HFFc6 (cell line): ENCODE results near the gene CACNA2D1. TPM values are rescaled to one million over a fixed set of nuclear protein-coding genes. Genes with fewer than 3 reads are reported as not detected.

ENCODE experiments used
- DNase-seq: peaks from one replicate; pipeline ENCODE4 v3.0.0-alpha.2; 2018
- H3K27ac Mint-ChIP-seq: 2 replicates; pipeline ENCODE4 v1.8.0; 2020; ENCODE audit warnings: mild to moderate bottlenecking, mixed read lengths
- H3K27me3 Mint-ChIP-seq: 2 replicates; pipeline ENCODE4 v1.8.0; 2021; ENCODE audit warnings: mild to moderate bottlenecking, moderate library complexity, mixed read lengths; ENCODE audit not compliant: insufficient read depth
- H3K36me3 Mint-ChIP-seq: 2 replicates; pipeline ENCODE4 v1.8.0; 2021; ENCODE audit warnings: low read depth, mixed read lengths
- H3K4me1 Mint-ChIP-seq: 2 replicates; pipeline ENCODE4 v1.8.0; 2020; ENCODE audit warnings: low read depth, mixed read lengths
- H3K4me3 Mint-ChIP-seq: 2 replicates; pipeline ENCODE4 v1.8.0; 2020; ENCODE audit warnings: mild to moderate bottlenecking, moderate library complexity, mixed read lengths
- H3K9me3 Mint-ChIP-seq: 2 replicates; pipeline ENCODE4 v1.8.0; 2020; ENCODE audit warnings: mild to moderate bottlenecking, mixed read lengths
- CTCF ChIP-seq: fragments of 200-600 bp; sonication (generic); IDR thresholded peaks from 2 replicates; pipeline ENCODE4 v1.5.0; 2021; ENCODE audit warnings: antibody characterized with exemption, mild to moderate bottlenecking
- total RNA-seq, 6 experiments: library from RNA; stranded (reverse); fragmentation: NEBNext Ultra II Directional; extraction: Animal tissue kit (Norgen Biotek cat#: 25700); gene quantifications; 2 replicates in 1 of 6; 3 replicates in 5 of 6; pipeline ENCODE4 v1.2.3, GENCODE V29; 2021

The CACNA2D1 gene
- total RNA-seq, 6 experiments from 2014 or later, result 34.9 to 43.6 (median 36.8) TPM

GRCh38 chr7:82080254-82080927 lies 363.2 kb downstream of the CACNA2D1 start:
- H3K36me3 Mint-ChIP-seq, result peaks cover 12% of the 10 kb centered on the region; the same call in 1 of the 2 replicates
- H3K27me3 Mint-ChIP-seq, result no peaks in the 10 kb centered on the region
- no peaks in the 10 kb centered on the region for H3K9me3 Mint-ChIP-seq
- DNase-seq, result no peak
- H3K27ac Mint-ChIP-seq, result no peak overlapping the region
- H3K4me3 Mint-ChIP-seq, result no peak overlapping the region
- H3K4me1 Mint-ChIP-seq, result no peaks in the 10 kb centered on the region
- TF ChIP-seq CTCF, result no peak

- H3K36me3 Mint-ChIP-seq, result peaks cover 12% of the 10 kb centered on the region; the same call in 1 of the 2 replicates
- H3K4me3 Mint-ChIP-seq, result no peak overlapping the region
- no peak for TF ChIP-seq CTCF
- no peaks in the 10 kb centered on the region for H3K9me3 Mint-ChIP-seq
- no peaks in the 10 kb centered on the region for H3K4me1 Mint-ChIP-seq
- no peaks in the 10 kb centered on the region for H3K27me3 Mint-ChIP-seq
- DNase-seq, result no peak
- no peak overlapping the region for H3K27ac Mint-ChIP-seq
Observed at GRCh38 chr7:82079527-82079926, 364.1 kb downstream of the CACNA2D1 start.

- Mint-ChIP-seq H3K27me3 (no peaks in the 10 kb centered on the region), H3K9me3 (no peaks in the 10 kb centered on the region), H3K36me3 (peaks cover 12% of the 10 kb centered on the region; the same call in 1 of the 2 replicates), H3K27ac (no peak overlapping the region), H3K4me1 (no peaks in the 10 kb centered on the region), H3K4me3 (no peak overlapping the region)
- TF ChIP-seq CTCF, result no peak
- no peak for DNase-seq
Observed at GRCh38 chr7:82078807-82079206, 364.8 kb downstream of the CACNA2D1 start.

GRCh38 chr7:82071468-82071867 lies 372.1 kb downstream of the CACNA2D1 start:
- Mint-ChIP-seq H3K4me1 (no peaks in the 10 kb centered on the region), H3K36me3 (no peaks in the 10 kb centered on the region), H3K4me3 (no peak overlapping the region), H3K27me3 (no peaks in the 10 kb centered on the region), H3K9me3 (no peaks in the 10 kb centered on the region), H3K27ac (no peak overlapping the region)
- TF ChIP-seq CTCF, result no peak
- no peak for DNase-seq

GRCh38 chr7:82067628-82068264 lies 375.8 kb downstream of the CACNA2D1 start:
- H3K36me3 Mint-ChIP-seq, result no peaks in the 10 kb centered on the region
- H3K4me3 Mint-ChIP-seq, result no peak overlapping the region
- H3K4me1 Mint-ChIP-seq, result no peaks in the 10 kb centered on the region
- H3K27me3 Mint-ChIP-seq, result no peaks in the 10 kb centered on the region
- H3K27ac Mint-ChIP-seq, result no peak overlapping the region
- DNase-seq, result no peak
- TF ChIP-seq CTCF, result no peak
- no peaks in the 10 kb centered on the region for H3K9me3 Mint-ChIP-seq
